Measurements from ENCODE around the gene SESN3.

Gene SESN3

DNA sequence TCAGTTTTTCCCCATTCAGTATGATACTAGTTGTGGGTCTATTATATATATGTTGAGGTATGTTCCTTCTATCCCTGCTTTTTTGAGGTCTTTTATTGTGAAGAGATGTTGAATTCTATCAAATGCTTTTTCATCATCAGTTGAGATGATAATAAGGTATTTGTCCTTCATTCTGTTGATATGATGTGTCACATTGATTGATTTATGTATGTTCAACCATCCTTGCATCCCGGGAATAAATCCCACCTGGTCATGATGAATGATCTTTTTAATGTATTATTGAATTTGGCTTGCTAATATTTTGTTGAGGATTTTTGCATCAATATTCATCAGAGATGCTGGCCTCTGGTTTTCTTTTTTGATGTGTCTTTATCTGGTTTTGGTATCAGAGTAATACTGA is 115.4 kb downstream of the SESN3 start:
- Histone ChIP-seq H4K8ac (ENCODE audit: low read length) (no peak overlapping the region), H2AFZ (ENCODE audit: low read depth, low read length) (no peak overlapping the region), H3K9me3 (ENCODE audit: control insufficient read depth, low read length) (no peaks in the 10 kb centered on the region), H3K79me1 (replicated peaks; ENCODE audit: low read length, poor library complexity, severe bottlenecking) (peaks cover 5% of the 10 kb centered on the region), H2BK5ac (ENCODE audit: low read depth, low read length, poor library complexity, severe bottlenecking) (no peak overlapping the region), H3K23ac (ENCODE audit: low read length in 2 of 2) (no peak overlapping the region), H3K27ac (ENCODE audit: low read length, poor library complexity, severe bottlenecking) (no peak overlapping the region), H3K4me2 (ENCODE audit: low read length, poor library complexity, severe bottlenecking) (no peak overlapping the region), H3K9ac (ENCODE audit: low read length) (no peak overlapping the region), H3K4ac (ENCODE audit: low read depth in 1 of 2, low read length in 2 of 2) (no peak overlapping the region), H2BK120ac (ENCODE audit: low read depth, low read length) (no peak overlapping the region), H3K4me3 (ENCODE audit: insufficient read depth in 1 of 2, low read depth in 1 of 2, low read length in 2 of 2) (no peak overlapping the region), H2AK5ac (ENCODE audit: low read length, severe bottlenecking) (no peak overlapping the region), H3K4me1 (ENCODE audit: control insufficient read depth, insufficient read depth, low read depth, low read length) (peaks cover 5% of the 10 kb centered on the region), H3K18ac (ENCODE audit: low read depth in 1 of 2, low read length in 2 of 2) (no peak overlapping the region), H3K27me3 (ENCODE audit: control insufficient read depth in 1 of 2, insufficient read depth in 1 of 2, low read length in 2 of 2) (no peaks in the 10 kb centered on the region), H2BK15ac (ENCODE audit: low read depth, poor library complexity, severe bottlenecking) (no peak overlapping the region), H3K36me3 (ENCODE audit: control insufficient read depth in 1 of 2, insufficient read depth in 2 of 2, low read depth in 1 of 2, low read length in 2 of 2) (no peaks in the 10 kb centered on the region), H2BK12ac (ENCODE audit: low read length in 2 of 2) (no peak overlapping the region), H4K91ac (ENCODE audit: low read length) (no peak overlapping the region), H3K14ac (ENCODE audit: low read length in 2 of 2) (no peak overlapping the region)
- 100% methylated on average over 1 of the region's 1 CpG for WGBS
- DNase-seq = no peak
